GM20000 (cell line): ENCODE results near the gene CSAD.

Experiments used
- DNase-seq: peaks from one replicate; pipeline ENCODE4 v3.0.0; 2012; ENCODE audit warnings: low spot score
- TF ChIP-seq, protein P1 (sequence below): IDR thresholded peaks from 2 replicates; pipeline ENCODE4 v1.5.1; 2012; ENCODE audit warnings: mild to moderate bottlenecking, control low read depth; ENCODE audit errors: extremely low read depth, missing control alignments

Gene CSAD

GRCh38 chr12:53221203-53222080 lies 40.7 kb upstream of the CSAD start:
- TF ChIP-seq, protein P1, sequence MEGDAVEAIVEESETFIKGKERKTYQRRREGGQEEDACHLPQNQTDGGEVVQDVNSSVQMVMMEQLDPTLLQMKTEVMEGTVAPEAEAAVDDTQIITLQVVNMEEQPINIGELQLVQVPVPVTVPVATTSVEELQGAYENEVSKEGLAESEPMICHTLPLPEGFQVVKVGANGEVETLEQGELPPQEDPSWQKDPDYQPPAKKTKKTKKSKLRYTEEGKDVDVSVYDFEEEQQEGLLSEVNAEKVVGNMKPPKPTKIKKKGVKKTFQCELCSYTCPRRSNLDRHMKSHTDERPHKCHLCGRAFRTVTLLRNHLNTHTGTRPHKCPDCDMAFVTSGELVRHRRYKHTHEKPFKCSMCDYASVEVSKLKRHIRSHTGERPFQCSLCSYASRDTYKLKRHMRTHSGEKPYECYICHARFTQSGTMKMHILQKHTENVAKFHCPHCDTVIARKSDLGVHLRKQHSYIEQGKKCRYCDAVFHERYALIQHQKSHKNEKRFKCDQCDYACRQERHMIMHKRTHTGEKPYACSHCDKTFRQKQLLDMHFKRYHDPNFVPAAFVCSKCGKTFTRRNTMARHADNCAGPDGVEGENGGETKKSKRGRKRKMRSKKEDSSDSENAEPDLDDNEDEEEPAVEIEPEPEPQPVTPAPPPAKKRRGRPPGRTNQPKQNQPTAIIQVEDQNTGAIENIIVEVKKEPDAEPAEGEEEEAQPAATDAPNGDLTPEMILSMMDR: no peak
- peak; percentile 88 for DNase-seq

DNA sequence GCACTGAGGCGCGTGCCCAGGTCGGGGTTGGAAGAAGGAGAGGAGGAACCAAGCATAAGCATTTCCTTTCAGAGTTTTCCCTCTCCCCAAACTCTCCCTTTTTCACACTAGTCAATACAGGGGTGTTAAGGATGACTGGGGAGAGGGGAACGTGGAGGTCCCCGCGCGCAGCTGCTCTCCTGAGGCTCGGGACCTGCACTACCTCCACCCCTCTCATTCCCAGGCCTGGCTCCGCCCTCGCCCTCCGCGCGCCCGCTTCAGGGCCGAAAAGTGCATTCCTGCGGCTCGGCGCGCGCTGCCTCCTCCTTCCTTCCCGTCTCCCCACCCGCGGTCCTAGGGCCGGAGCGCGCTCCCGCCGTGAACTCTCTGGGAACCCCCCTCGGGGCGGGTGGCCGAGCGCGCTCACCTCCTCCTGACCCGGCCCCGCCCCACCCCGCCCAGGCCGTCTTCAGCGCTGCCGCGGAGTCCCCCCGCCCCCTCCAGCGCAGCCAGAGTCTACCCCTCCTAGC lies 40.0 kb upstream of the CSAD start:
- TF ChIP-seq, protein P1: no peak
- DNase-seq: peak; percentile 98

DNA sequence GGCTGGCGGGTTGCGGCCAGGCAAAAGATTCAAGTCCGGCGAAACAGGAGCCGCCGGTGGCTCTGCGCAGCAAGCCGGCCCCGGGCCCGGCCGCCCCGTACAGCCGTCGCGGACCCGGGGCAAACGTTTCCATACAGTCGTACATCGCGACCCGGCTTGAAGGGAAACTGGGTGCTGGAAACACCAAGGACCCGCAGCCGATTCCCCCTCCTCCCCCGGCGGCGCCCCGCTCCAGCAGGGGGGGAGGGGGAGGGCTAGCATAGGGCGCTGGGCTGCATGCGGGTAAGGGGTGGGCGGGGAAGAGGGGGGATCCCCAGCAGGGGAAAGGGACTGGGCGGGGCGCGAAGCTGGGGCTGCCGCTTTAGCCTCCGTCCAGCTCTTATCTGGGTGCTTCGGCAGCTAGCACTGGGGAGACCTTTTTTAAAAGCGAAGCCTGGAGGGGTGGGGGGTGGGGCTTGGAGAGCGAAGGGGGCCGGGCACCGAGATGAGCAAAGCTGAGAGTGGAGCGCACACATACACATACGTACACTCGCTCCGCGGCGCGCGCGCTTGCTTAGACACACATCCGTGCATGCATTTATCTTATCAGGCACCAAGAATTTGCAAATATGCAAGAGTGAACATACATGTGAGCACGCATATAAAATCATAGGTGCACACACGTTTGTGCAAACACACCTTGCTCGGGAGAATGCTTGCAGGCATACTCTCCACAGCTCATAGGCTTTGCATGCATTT lies 39.4 kb upstream of the CSAD start:
- DNase-seq: peak; percentile 93
- TF ChIP-seq, protein P1: no peak

- TF ChIP-seq, protein P1: no peak
- DNase-seq: peak; percentile 79
These were observed 38.7 kb upstream of the CSAD start for GRCh38 chr12:53219292-53219955.

DNA sequence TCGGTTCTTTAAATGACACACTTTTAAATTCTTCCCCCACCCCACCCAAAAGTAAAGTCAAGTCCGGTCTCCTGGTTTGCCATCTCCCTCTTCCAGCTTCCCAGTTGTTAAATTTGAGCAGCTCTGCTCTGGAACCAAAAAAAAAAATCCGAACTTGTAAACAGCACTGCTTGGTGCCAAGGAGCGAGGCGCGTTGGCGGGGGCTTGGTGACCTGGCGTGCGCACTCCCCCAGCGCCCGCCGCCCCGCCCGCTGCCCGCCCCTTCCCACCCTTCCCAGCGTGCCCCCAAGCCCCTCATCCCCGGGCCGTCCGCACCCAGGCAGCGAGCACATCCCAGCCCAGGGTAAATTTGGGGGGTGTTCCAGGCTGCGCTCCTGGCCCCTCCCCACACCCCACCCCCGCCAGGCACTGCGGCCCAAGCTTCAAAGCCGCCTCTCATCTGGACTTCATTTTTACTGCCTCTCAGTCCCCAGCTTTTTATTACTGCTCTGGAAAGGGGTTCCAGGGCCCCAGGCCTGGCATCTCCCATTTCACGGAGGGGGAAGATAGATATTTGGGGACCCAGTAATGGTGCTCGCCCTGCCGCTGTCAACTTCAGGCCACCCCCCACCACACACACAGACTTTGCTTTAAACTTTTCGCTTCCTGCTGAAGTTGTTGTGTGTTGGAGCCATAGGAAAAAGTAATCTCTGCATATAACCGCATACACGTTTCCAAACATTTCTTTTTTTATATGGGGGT lies 38.0 kb upstream of the CSAD start:
- TF ChIP-seq, protein P1: no peak

GRCh38 chr12:53217931-53218307 lies 37.2 kb upstream of the CSAD start:
- DNase-seq: no peak
- TF ChIP-seq, protein P1: no peak

More for the DNA sequence above, 38.0 kb upstream of the CSAD start:
- no peak for DNase-seq
